Neural crest cell (in vitro differentiated cells): ENCODE results near the gene LBHD1. TPM values are rescaled to one million over a fixed set of nuclear protein-coding genes. Genes with fewer than 3 reads are reported as not detected.

Experiments
- DNase-seq: peaks from one replicate; pipeline ENCODE4 v3.0.0; 2021; ENCODE audit warnings: low read depth, mixed read lengths, low spot score
- H3K27ac Mint-ChIP-seq: one replicate; pipeline ENCODE4 v1.8.0; 2021; ENCODE audit warnings: mild to moderate bottlenecking, mixed read lengths; ENCODE audit not compliant: unreplicated experiment
- H3K27me3 Mint-ChIP-seq: 2 replicates; pipeline ENCODE4 v1.8.0; 2021; ENCODE audit warnings: low read depth, mild to moderate bottlenecking, mixed read lengths
- H3K36me3 Mint-ChIP-seq: 2 replicates; pipeline ENCODE4 v1.8.0; 2021; ENCODE audit warnings: low read depth, mild to moderate bottlenecking, mixed read lengths
- H3K4me1 Mint-ChIP-seq: 2 replicates; pipeline ENCODE4 v1.8.0; 2021; ENCODE audit warnings: mixed read lengths
- H3K4me3 Mint-ChIP-seq: one replicate; pipeline ENCODE4 v1.8.0; 2021; ENCODE audit warnings: mild to moderate bottlenecking, mixed read lengths
- H3K9me3 Mint-ChIP-seq: 2 replicates; pipeline ENCODE4 v1.8.0; 2021; ENCODE audit warnings: mixed read lengths
- total RNA-seq: library from RNA; stranded (reverse); gene quantifications from 2 replicates; pipeline ENCODE4 v1.2.1, GENCODE V29; 2021
- TF ChIP-seq, protein P1 (sequence below): fragments of 200-600 bp; sonication (generic); conservative IDR thresholded peaks from 2 replicates; pipeline ENCODE4 v1.5.0; 2021; ENCODE audit warnings: antibody characterized with exemption, mild to moderate bottlenecking

The LBHD1 gene
- total RNA-seq, 1 donor from 2014 or later, result 7.0 TPM

- Mint-ChIP-seq H3K36me3 (peaks cover 2% of the 10 kb centered on the region), H3K4me1 (peaks cover 32% of the 10 kb centered on the region), H3K4me3 (peak overlapping the region; percentile 51), H3K27me3 (peaks cover 3% of the 10 kb centered on the region), H3K27ac (no peak overlapping the region), H3K9me3 (no peaks in the 10 kb centered on the region)
- no peak for DNase-seq
- TF ChIP-seq, protein P1, sequence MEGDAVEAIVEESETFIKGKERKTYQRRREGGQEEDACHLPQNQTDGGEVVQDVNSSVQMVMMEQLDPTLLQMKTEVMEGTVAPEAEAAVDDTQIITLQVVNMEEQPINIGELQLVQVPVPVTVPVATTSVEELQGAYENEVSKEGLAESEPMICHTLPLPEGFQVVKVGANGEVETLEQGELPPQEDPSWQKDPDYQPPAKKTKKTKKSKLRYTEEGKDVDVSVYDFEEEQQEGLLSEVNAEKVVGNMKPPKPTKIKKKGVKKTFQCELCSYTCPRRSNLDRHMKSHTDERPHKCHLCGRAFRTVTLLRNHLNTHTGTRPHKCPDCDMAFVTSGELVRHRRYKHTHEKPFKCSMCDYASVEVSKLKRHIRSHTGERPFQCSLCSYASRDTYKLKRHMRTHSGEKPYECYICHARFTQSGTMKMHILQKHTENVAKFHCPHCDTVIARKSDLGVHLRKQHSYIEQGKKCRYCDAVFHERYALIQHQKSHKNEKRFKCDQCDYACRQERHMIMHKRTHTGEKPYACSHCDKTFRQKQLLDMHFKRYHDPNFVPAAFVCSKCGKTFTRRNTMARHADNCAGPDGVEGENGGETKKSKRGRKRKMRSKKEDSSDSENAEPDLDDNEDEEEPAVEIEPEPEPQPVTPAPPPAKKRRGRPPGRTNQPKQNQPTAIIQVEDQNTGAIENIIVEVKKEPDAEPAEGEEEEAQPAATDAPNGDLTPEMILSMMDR, result no peak
Observed at GRCh38 chr11:62649486-62649885, 22.6 kb downstream of the LBHD1 start.

DNA sequence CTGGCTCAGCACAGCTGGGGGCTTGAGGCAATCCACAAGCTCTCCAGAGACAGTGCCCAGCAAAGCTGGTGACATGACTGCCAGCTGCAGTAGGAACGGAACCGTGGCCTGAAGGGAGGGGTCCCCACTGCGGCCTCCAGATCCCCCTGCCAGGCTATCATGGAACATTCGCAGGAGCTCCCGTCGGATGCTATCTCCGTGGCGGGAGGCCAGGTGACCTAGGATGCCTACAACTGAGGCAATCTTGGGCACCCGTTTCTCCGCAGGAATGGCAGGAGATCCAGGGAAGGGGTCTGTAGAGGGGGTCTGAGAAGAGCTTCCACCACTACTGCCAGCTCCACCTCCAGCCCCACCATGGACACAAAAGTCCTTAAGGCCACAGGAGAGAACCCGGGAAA lies 23.1 kb downstream of the LBHD1 start:
- peaks cover 32% of the 10 kb centered on the region for H3K4me1 Mint-ChIP-seq

DNA sequence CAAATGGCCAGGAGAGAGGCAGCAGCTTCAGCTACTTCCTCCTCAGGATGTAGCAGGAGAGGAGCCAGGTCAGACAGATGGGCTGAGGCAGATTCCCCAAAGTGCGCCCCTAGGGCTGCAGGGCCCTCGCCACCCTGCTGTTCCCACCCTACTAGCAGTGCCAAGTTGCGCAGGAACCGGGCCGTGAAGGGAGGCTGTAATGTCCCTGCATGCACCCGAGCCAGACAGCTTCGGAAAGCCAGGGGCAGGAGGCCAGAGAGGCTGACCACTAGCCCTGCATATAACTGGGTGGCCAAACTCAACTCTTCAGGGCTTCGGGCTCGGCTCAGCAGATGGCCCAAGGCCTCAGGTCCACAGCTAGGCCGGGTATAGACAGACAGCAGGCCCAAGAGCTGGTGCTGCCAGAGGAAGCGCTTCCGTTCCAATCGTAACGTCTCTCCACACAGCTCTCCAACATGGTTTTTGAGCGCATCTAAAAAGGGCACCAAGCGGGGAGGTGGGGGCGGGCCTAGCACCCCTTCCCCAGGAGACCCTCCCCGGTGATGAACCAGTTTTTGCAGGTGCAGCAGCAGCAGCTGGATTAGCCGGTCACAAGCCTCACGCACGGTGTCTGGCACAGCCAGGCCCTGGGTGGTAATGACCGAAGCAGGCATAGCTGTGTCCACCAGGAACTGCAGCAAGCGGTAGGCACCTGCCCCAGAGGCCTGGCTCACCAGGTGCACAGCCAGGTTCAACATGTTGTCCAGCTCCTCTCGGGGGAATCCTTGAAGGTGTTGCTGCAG lies 23.7 kb downstream of the LBHD1 start:
- H3K27me3 Mint-ChIP-seq, result peaks cover 3% of the 10 kb centered on the region
- H3K4me1 Mint-ChIP-seq, result peaks cover 28% of the 10 kb centered on the region
- no peaks in the 10 kb centered on the region for H3K9me3 Mint-ChIP-seq
- H3K27ac Mint-ChIP-seq, result no peak overlapping the region
- TF ChIP-seq, protein P1, result no peak
- DNase-seq, result no peak
- no peak overlapping the region for H3K4me3 Mint-ChIP-seq
- peaks cover 2% of the 10 kb centered on the region for H3K36me3 Mint-ChIP-seq

More for the DNA sequence above, 23.1 kb downstream of the LBHD1 start:
- DNase-seq, result no peak
- peaks cover 2% of the 10 kb centered on the region for H3K36me3 Mint-ChIP-seq
- H3K9me3 Mint-ChIP-seq, result no peaks in the 10 kb centered on the region
- H3K27me3 Mint-ChIP-seq, result peaks cover 3% of the 10 kb centered on the region
- peak overlapping the region; percentile 51 for H3K4me3 Mint-ChIP-seq
- TF ChIP-seq, protein P1, result no peak
- H3K27ac Mint-ChIP-seq, result no peak overlapping the region

GRCh38 chr11:62647609-62648005 lies 24.5 kb downstream of the LBHD1 start:
- no peaks in the 10 kb centered on the region for H3K9me3 Mint-ChIP-seq
- no peak overlapping the region for H3K4me3 Mint-ChIP-seq
- peaks cover 3% of the 10 kb centered on the region for H3K27me3 Mint-ChIP-seq
- H3K36me3 Mint-ChIP-seq, result peaks cover 2% of the 10 kb centered on the region
- DNase-seq, result no peak
- H3K4me1 Mint-ChIP-seq, result peaks cover 23% of the 10 kb centered on the region
- H3K27ac Mint-ChIP-seq, result no peak overlapping the region
- TF ChIP-seq, protein P1, result no peak

DNA sequence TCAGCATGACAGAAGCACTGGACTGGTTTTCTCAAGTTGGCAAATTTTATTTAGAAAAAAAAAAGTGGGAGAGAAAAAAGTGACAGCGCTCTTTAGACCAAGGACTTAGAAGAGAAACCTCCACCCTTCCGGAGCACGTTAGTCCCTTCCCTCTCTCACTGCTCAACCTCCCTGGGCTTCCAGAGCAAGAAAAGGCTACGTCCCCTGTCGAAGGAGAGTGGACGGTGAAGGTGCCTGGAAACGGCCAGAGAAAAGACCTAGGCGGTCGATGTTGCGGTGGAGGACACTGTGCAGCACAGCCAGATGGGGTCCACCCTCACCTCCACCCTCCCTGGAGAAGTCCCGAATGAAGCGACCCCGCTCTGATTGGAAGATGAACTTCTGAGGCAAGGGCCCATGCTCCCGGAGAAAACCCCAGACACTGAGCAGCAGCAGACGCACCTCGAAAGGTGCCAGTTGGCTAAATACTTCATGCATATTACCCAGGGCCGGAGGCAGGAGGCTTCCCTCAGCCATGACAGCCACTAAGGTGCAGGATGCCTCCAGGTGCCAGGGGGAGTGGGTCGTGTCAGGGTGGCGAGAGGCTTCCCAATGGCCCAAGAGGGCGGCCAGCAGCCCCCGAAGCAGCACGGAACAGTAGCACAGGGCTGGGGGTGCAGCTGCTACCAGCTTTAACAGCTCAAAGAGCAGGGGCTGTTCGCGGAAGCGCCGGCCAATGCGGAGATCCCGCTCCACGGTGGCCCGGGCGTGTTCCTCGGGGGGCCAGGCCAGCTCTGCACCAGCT lies 25.1 kb downstream of the LBHD1 start:
- Mint-ChIP-seq H3K4me3 (peak overlapping the region; percentile 99), H3K9me3 (no peaks in the 10 kb centered on the region), H3K36me3 (peaks cover 2% of the 10 kb centered on the region), H3K4me1 (peaks cover 18% of the 10 kb centered on the region), H3K27ac (peak overlapping the region; percentile 99), H3K27me3 (peaks cover 3% of the 10 kb centered on the region)
- TF ChIP-seq, protein P1, result no peak
- DNase-seq, result no peak
